NCI-H345 treated with DMSO at 0.1 percent for 48 hours (cell line): ENCODE results near the gene PCED1A.
"Not testable (repeated sequence)": the region's sequence is repeated elsewhere in the genome, so short reads cannot be mapped to it uniquely, and the experiment has no call there.

Experiments
- DNase-seq: peaks from one replicate; lab custom pipeline; 2025; ENCODE audit not compliant: unreplicated experiment; lab: John Stamatoyannopoulos, UW

The PCED1A gene

DNA sequence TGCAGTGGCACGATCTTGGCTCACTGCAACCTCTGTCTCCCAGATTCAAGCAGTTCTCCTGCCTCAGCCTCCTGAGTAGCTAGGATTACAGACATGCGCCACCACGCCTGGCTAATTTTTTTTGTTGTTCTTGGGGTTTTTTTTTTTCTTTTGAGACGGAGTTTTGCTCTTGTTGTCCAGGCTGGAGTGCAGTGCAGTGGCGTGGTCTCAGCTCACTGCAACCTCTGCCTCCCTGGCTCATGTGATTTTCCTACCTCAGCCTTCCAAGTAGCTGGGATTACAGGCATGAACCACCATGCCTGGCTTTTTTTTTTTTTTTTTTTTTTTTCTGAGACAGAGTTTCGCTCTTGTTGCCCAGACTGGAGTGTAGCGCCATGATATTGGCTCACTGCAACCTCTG, 9.2 kb downstream of the PCED1A start:
- not testable (repeated sequence) for DNase-seq

DNA sequence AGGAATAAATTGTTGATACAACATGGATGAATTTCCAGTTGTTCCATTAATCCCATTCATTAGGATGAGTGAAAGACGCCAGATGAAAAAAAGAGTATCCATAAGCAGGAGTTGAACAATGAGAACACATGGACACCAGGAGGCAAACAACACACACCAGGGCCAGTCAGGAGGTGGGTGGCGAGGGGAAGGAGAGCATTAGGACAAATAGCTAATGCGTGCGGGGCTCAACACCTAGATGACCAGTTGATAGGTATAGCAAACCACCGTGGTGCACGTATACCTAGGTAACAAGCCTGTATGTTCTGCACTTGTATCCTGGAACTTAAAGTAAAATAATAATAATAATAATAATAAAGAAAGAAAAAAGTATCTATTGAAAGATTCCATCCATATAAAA, 11.1 kb downstream of the PCED1A start:
- no peak for DNase-seq

DNA sequence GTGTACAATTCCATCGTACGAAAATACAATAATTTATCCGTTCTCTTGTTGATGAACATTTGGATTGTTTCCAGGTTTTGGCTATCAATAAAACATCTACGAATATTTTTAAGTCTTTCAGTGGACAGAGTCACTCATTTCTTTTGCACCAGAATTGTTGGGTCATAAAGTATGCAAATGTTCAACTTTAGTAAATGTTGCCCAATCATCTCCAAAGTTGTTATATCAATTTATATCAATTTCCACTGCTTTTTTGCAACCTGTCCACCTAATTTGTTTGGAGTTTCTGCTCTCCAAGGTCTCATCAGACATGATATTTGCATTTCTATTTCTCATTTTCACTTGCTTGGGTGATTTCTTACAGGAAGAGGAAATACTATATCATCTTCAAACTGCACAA, 13.8 kb downstream of the PCED1A start:
- no peak for DNase-seq

DNA sequence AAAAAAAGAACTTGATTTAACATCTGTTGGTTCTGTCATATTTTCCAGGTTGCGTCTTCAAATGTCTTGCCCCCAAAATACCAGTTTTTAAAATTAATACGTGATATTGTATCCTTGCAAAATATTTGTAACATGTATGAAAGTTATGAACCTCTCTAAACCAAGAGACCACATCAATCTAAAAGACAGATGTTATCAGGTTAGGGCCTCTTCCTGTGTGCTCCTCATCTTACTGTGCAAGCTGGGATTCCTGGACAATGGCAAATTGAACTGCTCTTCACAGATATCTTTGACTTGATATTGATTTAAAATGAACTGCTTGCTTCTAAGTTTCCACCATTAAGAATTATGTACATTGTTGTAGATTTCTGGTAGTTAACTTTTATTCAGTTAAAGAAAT, 14.7 kb downstream of the PCED1A start:
- DNase-seq: no peak

DNA sequence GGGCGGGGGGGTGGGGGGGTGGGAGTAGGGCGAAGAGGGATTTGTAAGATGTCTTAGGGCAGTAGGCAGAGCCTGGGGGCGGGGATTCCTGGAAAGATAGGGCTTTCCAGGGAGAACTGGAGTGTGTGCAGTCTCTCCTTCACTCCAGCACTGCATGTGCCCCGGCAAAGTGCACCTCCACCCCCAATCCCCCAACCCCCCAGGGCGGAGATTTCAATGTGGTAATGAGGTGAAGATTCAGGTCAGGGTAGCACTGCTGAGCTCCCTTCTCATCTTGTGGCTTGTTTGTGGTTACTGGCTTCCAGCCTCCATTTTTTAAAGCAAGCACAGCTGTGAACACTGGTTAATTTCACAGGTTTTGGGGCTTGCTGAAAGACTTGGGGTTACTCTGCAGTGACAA, 18.4 kb downstream of the PCED1A start:
- DNase-seq: no peak

DNA sequence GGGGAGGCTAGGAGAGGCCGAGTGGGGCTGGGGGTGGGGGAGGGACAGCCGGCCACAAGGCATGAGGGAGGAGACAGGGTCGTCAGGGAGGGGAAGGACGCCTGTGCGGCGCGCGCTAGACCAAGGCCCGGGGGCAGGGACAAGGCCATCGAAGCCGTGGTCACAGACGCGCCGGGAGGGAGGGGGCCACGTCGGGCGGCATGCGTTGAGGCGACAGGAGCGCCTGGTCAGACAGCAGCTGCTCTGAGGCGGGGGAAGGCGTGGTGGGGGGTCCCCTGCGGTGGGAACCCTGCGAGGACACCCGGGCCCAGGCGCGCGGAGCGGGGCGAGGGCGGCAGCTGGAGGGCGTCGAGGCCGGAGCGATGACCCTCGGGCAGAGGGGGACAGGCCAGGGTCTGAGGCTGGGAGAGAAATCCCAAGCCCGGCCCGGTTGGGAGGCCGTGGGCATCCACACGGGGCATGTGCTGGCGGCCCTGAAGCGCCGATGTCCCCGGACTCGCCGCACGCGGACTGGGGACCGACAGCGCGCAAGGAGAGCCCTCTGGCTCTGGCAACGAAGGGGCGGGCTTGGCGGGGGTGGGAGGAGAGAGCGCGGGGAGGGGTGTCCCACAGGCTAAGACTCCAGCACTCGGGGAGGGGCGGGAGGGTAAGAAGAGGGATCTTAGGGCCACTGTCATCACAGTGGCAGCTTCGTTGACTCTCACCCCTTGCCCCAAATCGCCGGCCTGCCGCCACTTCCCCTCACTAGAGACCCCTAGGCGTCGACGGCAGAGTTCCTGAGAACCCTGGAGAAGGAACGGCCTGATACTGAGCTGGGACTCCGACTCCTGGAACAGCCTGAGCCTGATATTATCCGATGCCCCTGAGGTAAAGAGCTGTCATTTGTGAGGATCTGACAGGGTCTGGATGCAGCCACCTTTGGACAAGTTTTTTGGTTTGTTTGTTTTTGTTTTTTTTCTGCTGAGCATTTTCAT, 19.3 kb downstream of the PCED1A start:
- no peak for DNase-seq

DNA sequence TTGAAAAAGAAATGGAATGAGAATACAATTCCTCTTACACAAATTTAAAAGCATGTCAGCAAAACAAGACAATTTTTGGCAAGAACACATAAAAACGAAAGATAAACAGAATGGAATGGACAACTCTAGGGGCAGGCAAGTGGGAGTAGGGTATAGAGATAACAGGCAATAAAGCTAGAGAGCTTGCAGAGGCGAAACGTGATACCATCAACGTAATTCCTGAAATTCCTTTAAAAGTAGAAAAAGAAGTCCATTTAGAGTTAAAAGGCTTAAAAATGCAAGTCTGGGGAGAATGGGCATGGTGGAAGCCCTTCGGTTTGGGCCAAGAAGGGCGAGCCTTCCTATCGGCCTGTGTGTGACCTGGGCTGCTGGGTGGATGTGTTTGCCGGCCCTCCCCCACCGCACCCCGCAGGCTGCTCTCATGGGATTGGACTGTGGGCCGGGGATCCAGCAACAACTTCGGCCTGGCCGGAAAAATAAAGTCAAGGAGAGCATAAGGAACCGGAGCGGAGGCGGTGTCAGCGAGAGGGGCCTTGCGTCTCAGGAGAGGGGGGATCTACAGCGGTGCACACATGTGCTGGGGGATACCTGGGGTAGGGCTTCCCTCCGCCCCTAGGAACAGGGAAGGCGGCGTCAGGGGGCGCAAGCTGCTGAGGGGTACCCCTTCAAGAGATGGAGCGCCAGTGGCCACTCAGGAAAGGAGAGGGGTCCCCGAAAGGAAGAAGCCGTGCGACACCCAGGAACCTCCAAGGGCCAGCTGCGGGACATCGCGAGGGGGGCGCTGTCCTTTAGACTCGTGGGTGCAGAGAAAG, 20.2 kb downstream of the PCED1A start:
- no peak for DNase-seq

DNA sequence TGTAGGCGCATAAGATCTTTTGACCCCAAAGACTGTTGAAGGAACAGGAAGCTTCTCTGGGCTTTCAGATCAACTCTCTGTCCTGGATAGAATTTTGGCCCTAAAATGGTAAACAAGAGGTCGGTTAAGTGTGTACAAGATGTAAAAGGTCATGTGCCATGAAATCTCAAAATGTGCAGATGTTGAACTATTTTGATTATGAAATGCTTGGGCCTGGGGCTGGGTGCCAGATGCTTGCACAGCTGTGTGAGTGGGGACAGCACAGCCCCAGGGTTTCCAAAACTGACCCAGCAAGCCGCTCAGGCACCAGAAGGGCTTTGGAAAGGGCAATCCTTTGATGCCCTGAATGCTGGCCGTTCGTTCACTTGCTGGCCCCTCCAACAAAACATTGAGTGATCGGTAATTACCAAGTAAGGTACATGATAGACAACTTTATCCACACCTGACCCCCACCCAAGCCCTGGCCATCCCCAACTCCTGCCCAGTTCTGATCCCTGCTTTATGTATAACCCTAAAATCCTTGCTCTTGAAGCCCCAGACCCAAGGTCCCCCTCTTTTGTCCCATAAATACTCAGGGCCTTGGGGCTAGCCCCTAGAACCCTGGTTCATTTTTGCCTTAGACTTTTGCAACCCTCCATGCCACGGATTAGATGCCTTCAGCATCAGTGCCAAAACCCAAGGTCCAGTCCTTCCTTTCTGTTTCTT, 22.4 kb downstream of the PCED1A start:
- no peak for DNase-seq

DNA sequence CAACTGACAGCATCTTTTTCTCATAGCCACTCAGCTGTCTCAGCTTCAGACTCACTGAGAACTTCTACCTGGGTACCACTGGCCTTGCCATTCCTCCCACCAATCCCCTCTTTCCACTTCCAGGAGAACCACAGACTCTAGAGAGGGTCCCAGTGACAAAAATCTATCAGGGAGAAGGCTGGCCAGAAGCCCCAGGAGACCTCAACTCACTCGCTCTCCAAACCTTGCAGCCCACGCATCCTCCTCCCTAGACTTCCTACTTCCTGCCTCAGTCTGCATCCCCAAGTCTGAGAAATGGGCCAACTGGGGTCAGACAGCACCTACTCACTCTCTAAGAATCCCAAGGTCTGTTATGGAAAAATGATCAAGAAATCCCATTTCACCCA, 23.1 kb downstream of the PCED1A start:
- no peak for DNase-seq

DNA sequence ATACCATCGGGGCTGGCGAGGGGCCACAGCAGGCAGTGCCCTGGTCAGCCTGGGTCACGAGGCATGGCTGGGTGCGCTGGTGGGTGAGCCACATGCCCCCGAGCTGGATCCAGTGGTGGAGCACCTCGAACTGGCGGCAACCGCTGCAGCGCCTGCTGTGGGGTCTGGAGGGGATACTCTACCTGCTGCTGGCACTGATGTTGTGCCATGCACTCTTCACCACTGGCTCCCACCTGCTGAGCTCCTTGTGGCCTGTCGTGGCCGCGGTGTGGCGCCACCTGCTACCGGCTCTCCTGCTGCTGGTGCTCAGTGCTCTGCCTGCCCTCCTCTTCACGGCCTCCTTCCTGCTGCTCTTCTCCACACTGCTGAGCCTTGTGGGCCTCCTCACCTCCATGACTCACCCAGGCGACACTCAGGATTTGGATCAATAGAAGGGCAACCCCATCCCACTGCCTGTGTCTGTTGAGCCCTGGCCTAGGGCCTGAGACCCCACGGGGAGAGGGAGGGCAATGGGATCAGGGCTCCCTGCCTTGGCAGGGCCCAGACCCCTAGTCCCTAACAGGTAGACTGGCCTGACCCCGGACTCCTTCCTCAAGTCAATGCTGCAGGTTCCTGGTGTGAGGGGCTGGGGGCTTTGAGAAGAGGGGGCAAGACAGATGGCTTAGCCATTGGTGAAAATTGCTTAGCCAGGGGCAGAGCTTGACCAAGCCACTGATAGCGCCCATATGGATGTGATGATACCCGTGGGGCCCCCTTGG, 23.7 kb downstream of the PCED1A start:
- DNase-seq: no peak

DNA sequence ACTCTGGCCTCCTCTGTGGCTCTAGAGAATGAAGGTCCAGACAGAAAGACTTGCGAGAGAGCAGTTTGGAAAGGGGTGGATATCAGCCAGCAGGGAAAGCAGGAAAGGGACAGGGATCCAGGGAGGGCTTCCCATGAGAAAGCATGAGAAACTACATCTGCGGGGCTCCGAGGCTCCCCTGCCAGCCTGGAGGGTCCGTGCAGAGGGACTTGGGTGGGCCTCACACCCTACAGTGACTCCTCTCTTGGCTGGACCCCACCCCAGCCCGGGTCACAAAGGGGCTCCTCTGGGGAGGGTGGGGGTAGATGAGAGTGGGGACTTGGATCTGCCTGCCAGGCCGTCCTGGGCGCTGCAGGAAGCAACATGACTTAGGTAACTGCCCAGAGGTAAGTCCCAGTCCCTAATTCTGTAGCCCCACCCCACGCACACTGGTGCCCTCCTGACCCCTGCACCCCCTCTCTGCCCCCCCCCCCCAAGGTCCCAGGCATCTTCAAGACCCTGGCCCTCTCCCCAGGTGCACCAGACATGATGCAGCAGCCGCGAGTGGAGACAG, 24.3 kb downstream of the PCED1A start, which contains the start of gene TMEM239:
TMEM239 (plus strand) TSS at position 335 of the 553 bp plus-strand sequence; CDS start at position 526, 191 bp downstream.
- DNase-seq: no peak

DNA sequence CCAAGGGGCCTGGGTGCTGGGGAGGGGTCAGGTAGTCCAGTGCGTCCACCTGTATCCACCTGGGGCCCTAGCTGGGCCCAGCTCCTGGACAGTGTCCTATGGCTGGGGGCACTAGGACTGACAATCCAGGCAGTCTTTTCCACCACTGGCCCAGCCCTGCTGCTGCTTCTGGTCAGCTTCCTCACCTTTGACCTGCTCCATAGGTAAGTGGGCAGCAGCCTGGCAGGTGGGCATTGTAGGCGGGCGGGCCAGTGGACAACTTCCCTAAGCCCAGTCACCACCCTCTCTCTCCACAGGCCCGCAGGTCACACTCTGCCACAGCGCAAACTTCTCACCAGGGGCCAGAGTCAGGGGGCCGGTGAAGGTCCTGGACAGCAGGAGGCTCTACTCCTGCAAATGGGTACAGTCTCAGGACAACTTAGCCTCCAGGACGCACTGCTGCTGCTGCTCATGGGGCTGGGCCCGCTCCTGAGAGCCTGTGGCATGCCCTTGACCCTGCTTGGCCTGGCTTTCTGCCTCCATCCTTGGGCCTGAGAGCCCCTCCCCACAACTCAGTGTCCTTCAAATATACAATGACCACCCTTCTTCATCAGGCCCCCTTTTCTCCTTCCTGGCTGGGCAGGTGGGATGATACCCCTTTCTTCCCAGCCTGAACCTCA, 25.1 kb downstream of the PCED1A start:
- no peak for DNase-seq

DNA sequence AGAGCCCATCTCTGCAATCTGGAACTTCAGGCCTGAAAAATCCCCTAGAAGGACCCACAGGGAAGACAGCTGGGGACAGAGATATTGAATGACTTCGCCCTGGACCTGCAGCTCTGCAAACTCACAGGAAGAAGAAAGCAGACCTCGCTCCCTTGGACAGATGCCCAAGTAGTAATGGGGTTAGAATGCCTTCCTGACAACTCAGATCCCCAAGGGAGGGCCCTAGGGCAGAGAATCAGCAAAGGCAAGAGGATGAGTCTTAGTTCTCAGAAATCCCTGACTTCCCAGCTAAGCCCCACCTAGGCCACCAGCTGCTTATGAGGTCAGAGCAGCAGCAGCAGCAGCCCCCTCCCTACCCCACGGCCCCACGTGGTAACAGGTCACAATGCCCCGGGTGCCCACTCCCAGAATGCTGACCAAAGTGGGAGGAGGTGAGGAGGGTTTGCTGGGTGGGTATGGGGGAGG, 25.8 kb downstream of the PCED1A start, which contains the start of gene C20orf141:
C20orf141 (plus strand) TSS at position 401 of the 465 bp plus-strand sequence. CDS start 198 bp downstream, outside the sequence.
- DNase-seq: no peak

DNA sequence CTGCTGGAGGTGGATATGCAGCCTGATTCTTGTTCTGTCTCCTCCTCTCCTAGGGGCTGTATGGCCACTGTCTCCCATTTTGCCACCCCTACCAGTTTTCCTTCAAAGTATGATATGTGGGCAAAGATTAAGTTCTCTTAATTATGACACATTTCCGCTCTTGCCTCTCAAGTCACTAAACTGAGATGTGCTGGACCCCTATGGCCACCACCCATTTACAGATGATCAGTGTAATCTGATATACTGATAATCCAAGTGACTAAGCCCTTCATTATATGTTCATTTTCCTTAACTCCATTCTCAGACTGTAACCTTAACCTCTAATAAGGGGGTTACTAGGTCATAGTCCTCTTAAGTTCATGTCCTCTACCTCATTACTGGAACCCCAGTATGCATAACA, 26.4 kb downstream of the PCED1A start:
- no peak for DNase-seq

DNA sequence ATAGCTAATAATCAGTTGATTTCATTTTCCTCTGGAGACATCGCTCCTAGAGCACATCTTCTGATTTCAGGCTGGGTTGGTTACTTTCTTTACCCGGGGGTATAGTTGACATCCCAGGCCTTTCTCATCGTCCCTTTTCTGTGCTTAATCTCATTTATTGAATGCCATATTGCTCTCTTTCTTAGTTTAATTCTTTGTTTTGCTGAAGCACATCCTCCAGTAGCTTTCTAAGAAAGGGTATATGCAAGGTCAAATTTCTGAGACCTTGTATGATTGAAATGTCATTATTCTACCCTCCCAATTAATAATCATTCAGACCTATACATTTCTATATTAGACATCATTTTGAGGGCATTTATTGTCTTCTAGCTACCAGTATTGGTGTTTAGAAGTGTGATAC, 28.3 kb downstream of the PCED1A start:
- no peak for DNase-seq

DNA sequence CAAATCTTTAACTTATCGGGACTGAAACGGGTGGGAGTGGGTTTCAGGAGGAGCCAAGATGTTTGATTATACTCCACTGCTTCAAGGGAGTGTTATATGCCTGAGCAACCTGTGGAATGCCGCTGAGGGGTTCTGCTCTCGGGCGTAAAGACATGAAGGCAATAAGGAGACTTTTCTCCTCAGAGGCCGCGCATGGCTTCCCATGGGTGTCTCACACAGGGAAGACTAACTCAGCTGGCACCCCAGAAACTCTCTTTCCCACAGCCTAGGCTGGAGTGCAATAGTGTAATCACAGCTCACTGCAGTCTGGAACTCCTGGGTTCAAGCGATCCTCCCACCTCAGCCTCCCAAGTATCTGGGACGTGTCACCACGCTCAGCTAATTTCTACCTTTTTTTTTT, 30.8 kb downstream of the PCED1A start:
- no peak for DNase-seq

DNA sequence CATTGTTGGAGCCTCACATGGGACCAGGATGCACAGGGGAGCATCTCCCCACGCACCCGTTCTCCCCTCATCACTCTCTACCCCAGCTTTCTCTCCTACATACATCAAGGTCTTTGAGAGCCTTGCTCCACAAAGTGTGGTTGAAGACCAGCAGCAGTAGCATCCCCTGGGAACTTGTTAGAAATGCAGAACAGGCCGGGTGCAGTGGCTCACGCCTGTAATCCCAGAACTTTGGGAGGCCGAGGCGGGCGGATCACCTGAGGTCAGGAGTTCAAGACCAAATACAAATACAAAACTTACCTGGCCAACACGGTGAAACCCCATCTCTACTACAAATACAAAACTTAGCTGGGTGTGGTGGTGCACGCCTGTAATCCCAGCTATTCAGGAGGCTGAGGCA, 32.5 kb downstream of the PCED1A start:
- DNase-seq: not testable (repeated sequence)

DNA sequence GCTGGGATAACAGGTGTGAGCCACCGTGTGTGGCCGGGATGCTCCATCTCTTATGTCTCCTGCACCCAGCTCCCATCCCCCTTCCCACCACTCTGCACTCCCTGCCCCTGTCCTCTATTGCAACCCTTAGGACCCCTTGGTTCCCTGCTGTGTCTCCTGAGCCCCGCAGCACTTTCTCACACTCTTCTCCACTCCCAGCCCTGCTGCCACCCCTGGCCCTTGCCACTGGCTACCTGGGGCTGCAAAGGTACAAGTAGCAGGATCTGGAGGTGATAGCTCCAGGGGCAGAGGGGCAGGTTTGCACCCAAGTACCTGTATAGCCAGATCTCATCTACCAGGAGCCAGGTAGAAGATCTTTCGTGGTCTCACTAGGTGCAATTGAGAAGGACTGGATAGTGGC, 33.4 kb downstream of the PCED1A start:
- DNase-seq: no peak

DNA sequence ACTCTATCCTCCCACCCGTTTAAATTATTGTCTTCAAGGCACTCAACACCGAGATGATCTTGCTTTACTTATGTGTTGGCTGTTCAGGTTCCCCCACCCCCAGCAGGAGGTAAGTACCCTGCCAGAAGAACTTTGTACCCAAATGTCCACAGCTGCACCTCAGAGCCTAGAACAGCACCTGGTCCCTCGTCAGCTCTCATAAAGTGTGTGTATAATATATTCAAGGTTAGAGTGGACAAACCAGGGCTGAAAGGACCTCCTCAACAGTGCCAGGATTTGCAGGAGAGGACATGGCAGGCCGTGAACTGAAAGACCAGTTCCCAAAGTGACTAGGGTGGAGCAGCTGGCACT, 34.1 kb downstream of the PCED1A start:
- no peak for DNase-seq
